ENCODE results near the gene ANTXR1.

Gene ANTXR1

GRCh38 chr2:69138793-69139459 lies 125.9 kb downstream of the ANTXR1 start:
- no peaks in the 10 kb centered on the region for H3K36me3 Mint-ChIP-seq (ENCODE audit: low read depth)
- no peak for DNase-seq (ENCODE audit: low spot score)
- H3K27me3 Mint-ChIP-seq (ENCODE audit: low read depth): peaks cover 11% of the 10 kb centered on the region
- H3K4me1 Mint-ChIP-seq (ENCODE audit: low read depth): no peaks in the 10 kb centered on the region
- H3K4me3 Mint-ChIP-seq: no peak overlapping the region
- no peak overlapping the region for H3K27ac Mint-ChIP-seq
- no peaks in the 10 kb centered on the region for H3K9me3 Mint-ChIP-seq

GRCh38 chr2:69139778-69140670 lies 127.0 kb downstream of the ANTXR1 start:
- H3K27me3 Mint-ChIP-seq (ENCODE audit: low read depth): peaks cover 16% of the 10 kb centered on the region
- no peaks in the 10 kb centered on the region for H3K9me3 Mint-ChIP-seq
- H3K27ac Mint-ChIP-seq: no peak overlapping the region
- no peak overlapping the region for H3K4me3 Mint-ChIP-seq
- DNase-seq (ENCODE audit: low spot score): no peak
- no peaks in the 10 kb centered on the region for H3K36me3 Mint-ChIP-seq (ENCODE audit: low read depth)
- H3K4me1 Mint-ChIP-seq (ENCODE audit: low read depth): no peaks in the 10 kb centered on the region

GRCh38 chr2:69141061-69141460 lies 128.1 kb downstream of the ANTXR1 start:
- DNase-seq (ENCODE audit: low spot score): no peak
- H3K27ac Mint-ChIP-seq: no peak overlapping the region
- no peak overlapping the region for H3K4me3 Mint-ChIP-seq
- H3K36me3 Mint-ChIP-seq (ENCODE audit: low read depth): no peaks in the 10 kb centered on the region
- H3K27me3 Mint-ChIP-seq (ENCODE audit: low read depth): peaks cover 16% of the 10 kb centered on the region
- no peaks in the 10 kb centered on the region for H3K4me1 Mint-ChIP-seq (ENCODE audit: low read depth)
- H3K9me3 Mint-ChIP-seq: no peaks in the 10 kb centered on the region

GRCh38 chr2:69143748-69144360 lies 130.9 kb downstream of the ANTXR1 start:
- DNase-seq (ENCODE audit: low spot score): no peak
- peaks cover 14% of the 10 kb centered on the region for H3K27me3 Mint-ChIP-seq (ENCODE audit: low read depth)
- H3K9me3 Mint-ChIP-seq: no peaks in the 10 kb centered on the region
- H3K4me1 Mint-ChIP-seq (ENCODE audit: low read depth): no peaks in the 10 kb centered on the region
- H3K36me3 Mint-ChIP-seq (ENCODE audit: low read depth): no peaks in the 10 kb centered on the region
- H3K4me3 Mint-ChIP-seq: no peak overlapping the region
- H3K27ac Mint-ChIP-seq: no peak overlapping the region

- Mint-ChIP-seq H3K4me3 (no peak overlapping the region), H3K36me3 (ENCODE audit: low read depth) (no peaks in the 10 kb centered on the region), H3K27me3 (ENCODE audit: low read depth) (peaks cover 14% of the 10 kb centered on the region), H3K27ac (no peak overlapping the region), H3K4me1 (ENCODE audit: low read depth) (no peaks in the 10 kb centered on the region), H3K9me3 (no peaks in the 10 kb centered on the region)
- no peak for DNase-seq (ENCODE audit: low spot score)
These were observed 132.2 kb downstream of the ANTXR1 start for GRCh38 chr2:69145204-69145603.

- Mint-ChIP-seq H3K27me3 (ENCODE audit: low read depth) (peaks cover 7% of the 10 kb centered on the region), H3K9me3 (no peaks in the 10 kb centered on the region), H3K4me3 (no peak overlapping the region), H3K36me3 (ENCODE audit: low read depth) (no peaks in the 10 kb centered on the region), H3K27ac (no peak overlapping the region), H3K4me1 (ENCODE audit: low read depth) (no peaks in the 10 kb centered on the region)
- no peak for DNase-seq (ENCODE audit: low spot score)
These were observed 135.0 kb downstream of the ANTXR1 start for GRCh38 chr2:69147841-69148533.

GRCh38 chr2:69149631-69150215 lies 136.7 kb downstream of the ANTXR1 start:
- Mint-ChIP-seq H3K9me3 (no peaks in the 10 kb centered on the region), H3K27me3 (ENCODE audit: low read depth) (peaks cover 5% of the 10 kb centered on the region), H3K4me3 (no peak overlapping the region), H3K27ac (no peak overlapping the region), H3K4me1 (ENCODE audit: low read depth) (no peaks in the 10 kb centered on the region), H3K36me3 (ENCODE audit: low read depth) (no peaks in the 10 kb centered on the region)
- DNase-seq (ENCODE audit: low spot score): no peak

- no peaks in the 10 kb centered on the region for H3K36me3 Mint-ChIP-seq (ENCODE audit: low read depth)
- H3K27me3 Mint-ChIP-seq (ENCODE audit: low read depth): no peaks in the 10 kb centered on the region
- no peak overlapping the region for H3K27ac Mint-ChIP-seq
These were observed 139.0 kb downstream of the ANTXR1 start for GRCh38 chr2:69151931-69152330.

GRCh38 chr2:69152847-69153583 lies 140.0 kb downstream of the ANTXR1 start:
- no peaks in the 10 kb centered on the region for H3K9me3 Mint-ChIP-seq
- no peak overlapping the region for H3K4me3 Mint-ChIP-seq
- DNase-seq (ENCODE audit: low spot score): no peak
- no peaks in the 10 kb centered on the region for H3K4me1 Mint-ChIP-seq (ENCODE audit: low read depth)
- H3K36me3 Mint-ChIP-seq (ENCODE audit: low read depth): no peaks in the 10 kb centered on the region
- no peaks in the 10 kb centered on the region for H3K27me3 Mint-ChIP-seq (ENCODE audit: low read depth)
- no peak overlapping the region for H3K27ac Mint-ChIP-seq

More at GRCh38 chr2:69151931-69152330, 139.0 kb downstream of the ANTXR1 start:
- Mint-ChIP-seq H3K9me3 (no peaks in the 10 kb centered on the region), H3K4me1 (ENCODE audit: low read depth) (no peaks in the 10 kb centered on the region), H3K4me3 (no peak overlapping the region)
- DNase-seq (ENCODE audit: low spot score): no peak

- no peaks in the 10 kb centered on the region for H3K9me3 Mint-ChIP-seq
- DNase-seq (ENCODE audit: low spot score): no peak
- no peak overlapping the region for H3K4me3 Mint-ChIP-seq
- H3K36me3 Mint-ChIP-seq (ENCODE audit: low read depth): no peaks in the 10 kb centered on the region
- no peaks in the 10 kb centered on the region for H3K27me3 Mint-ChIP-seq (ENCODE audit: low read depth)
- H3K4me1 Mint-ChIP-seq (ENCODE audit: low read depth): no peaks in the 10 kb centered on the region
- no peak overlapping the region for H3K27ac Mint-ChIP-seq
These were observed 141.1 kb downstream of the ANTXR1 start for GRCh38 chr2:69154106-69154505.

GRCh38 chr2:69156624-69157023 lies 143.6 kb downstream of the ANTXR1 start:
- no peaks in the 10 kb centered on the region for H3K9me3 Mint-ChIP-seq
- no peak overlapping the region for H3K4me3 Mint-ChIP-seq

GRCh38 chr2:69157441-69157840 lies 144.5 kb downstream of the ANTXR1 start:
- Mint-ChIP-seq H3K36me3 (ENCODE audit: low read depth) (no peaks in the 10 kb centered on the region), H3K4me3 (no peak overlapping the region), H3K9me3 (no peaks in the 10 kb centered on the region), H3K27me3 (ENCODE audit: low read depth) (peaks cover 11% of the 10 kb centered on the region), H3K27ac (no peak overlapping the region), H3K4me1 (ENCODE audit: low read depth) (no peaks in the 10 kb centered on the region)
- no peak for DNase-seq (ENCODE audit: low spot score)

More at GRCh38 chr2:69156624-69157023, 143.6 kb downstream of the ANTXR1 start:
- peaks cover 8% of the 10 kb centered on the region for H3K27me3 Mint-ChIP-seq (ENCODE audit: low read depth)
- H3K27ac Mint-ChIP-seq: no peak overlapping the region
- no peaks in the 10 kb centered on the region for H3K4me1 Mint-ChIP-seq (ENCODE audit: low read depth)
- no peak for DNase-seq (ENCODE audit: low spot score)
- H3K36me3 Mint-ChIP-seq (ENCODE audit: low read depth): no peaks in the 10 kb centered on the region

GRCh38 chr2:69159986-69160385 lies 147.0 kb downstream of the ANTXR1 start:
- H3K27ac Mint-ChIP-seq: no peak overlapping the region
- H3K36me3 Mint-ChIP-seq (ENCODE audit: low read depth): no peaks in the 10 kb centered on the region
- no peaks in the 10 kb centered on the region for H3K9me3 Mint-ChIP-seq
- peaks cover 2% of the 10 kb centered on the region for H3K4me1 Mint-ChIP-seq (ENCODE audit: low read depth)
- DNase-seq (ENCODE audit: low spot score): no peak
- no peak overlapping the region for H3K4me3 Mint-ChIP-seq
- peaks cover 25% of the 10 kb centered on the region for H3K27me3 Mint-ChIP-seq (ENCODE audit: low read depth)
